ENCODE measurements around the gene IL1F10.

Gene IL1F10

DNA sequence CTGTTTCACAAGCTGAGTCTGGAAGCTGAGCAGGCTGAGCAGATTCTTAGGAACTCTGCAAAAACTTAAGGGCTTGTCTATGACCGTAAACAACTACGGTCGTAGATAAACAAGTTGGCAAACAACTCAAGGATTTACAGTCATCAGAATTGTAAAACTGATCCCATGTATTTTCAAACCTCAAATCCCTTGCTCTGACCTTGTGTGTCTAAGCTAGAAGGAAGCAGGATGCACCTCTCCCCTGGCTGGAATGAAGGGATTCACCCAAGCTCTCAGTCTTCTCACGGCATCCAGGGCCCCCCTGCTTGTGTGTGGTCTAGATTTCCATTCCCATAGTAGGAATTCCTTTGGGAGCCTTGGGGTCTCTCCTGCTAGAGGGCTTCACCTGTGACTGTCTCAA is 47.2 kb downstream of the IL1F10 start:
- DNase-seq = no peak

GRCh38 chr2:113116100-113116958 is 48.6 kb downstream of the IL1F10 start:
- no peak for DNase-seq

DNA sequence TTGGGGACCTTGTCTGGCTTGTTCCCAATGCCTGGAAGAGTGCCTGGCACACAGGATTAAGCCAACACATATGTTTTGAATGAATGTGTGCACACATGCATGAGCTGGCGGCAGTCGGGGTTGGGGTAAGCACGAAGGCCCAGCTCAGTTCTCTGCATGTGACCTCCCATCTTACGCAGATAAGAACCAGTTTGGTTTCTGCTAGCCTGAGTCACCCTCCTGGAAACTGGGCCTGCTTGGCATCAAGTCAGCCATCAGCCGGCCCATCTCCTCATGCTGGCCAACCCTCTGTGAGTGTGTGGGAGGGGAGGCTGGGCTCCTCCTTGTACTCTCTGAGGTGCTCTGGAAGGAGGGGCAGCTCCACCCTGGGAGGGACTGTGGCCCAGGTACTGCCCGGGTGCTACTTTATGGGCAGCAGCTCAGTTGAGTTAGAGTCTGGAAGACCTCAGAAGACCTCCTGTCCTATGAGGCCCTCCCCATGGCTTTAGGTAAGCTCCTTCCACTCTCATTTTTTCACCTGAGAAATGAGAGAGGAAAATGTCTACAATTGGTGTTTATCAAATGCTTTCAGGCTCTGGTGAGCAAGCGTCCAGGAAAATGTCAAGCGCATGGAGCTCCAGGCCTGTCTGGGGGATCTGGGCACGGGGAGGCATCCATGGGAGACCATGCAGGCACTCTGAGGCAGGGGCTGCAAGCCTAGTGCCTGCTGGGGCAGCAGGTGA is 49.9 kb downstream of the IL1F10 start:
- DNase-seq = no peak

- no peak for DNase-seq
These were observed 50.5 kb downstream of the IL1F10 start for GRCh38 chr2:113118263-113118657.

- no peak for DNase-seq
These were observed 51.3 kb downstream of the IL1F10 start for GRCh38 chr2:113119111-113119510.

DNA sequence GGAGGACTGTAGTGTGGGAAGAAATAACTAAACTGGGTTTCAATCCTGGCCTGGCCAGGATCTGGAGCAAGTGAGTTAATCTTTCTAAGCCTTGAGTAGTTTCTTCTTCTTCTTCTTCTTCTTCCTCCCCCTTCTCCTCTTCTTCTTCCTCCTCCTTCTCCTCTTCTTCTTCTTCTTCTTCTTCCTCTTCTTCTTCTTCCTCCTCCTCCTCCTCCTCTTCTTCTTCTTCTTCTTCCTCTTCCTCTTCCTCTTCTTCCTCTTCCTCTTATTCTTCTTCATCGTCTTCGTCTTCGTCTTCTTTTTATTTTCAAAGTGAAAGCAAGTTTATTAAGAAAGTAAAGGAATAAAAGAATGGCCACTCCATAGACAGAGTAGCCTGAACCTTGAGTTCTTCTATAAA is 53.1 kb downstream of the IL1F10 start:
- DNase-seq = no peak

GRCh38 chr2:113122364-113122763 is 54.6 kb downstream of the IL1F10 start:
- DNase-seq = no peak

DNA sequence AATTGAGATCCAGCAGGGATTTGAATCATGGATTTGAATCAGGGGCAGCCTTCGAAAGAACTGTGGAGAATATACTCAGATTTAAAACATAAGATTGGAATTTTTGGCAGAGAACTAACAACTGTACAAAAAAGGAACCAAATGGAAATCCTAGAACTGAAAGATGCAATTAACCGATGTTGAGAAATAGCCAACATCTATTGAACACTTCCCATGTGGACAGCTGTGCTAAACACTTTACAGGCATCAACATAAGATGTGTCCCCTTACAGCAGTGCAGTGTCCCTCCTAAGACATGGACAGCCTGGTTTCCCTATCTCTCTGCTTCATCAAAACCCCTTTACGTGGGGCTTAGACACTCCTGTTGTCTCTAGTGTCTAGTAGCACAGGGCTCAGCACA is 56.0 kb downstream of the IL1F10 start:
- DNase-seq = no peak

- DNase-seq = no peak
These were observed 56.6 kb downstream of the IL1F10 start for GRCh38 chr2:113124181-113124961.

Data from NCI-H510A treated with DMSO at 0.1 percent for 48 hours (cell line).